GM10248 (cell line): ENCODE results near the gene MGAT5B.

Source experiments
- CTCF ChIA-PET: fragments of 300-600 bp; sonication (Branson Sonifier 250); formaldehyde crosslinking; extraction: SDS; loops from one replicate; lab custom pipeline; 2021; ENCODE audit warnings: antibody characterized with exemption; lab: Yijun Ruan, JAX
- POLR2A ChIA-PET: fragments of 350-650 bp; sonication (Branson Sonifier 250); formaldehyde crosslinking; extraction: SDS; loops from one replicate; lab custom pipeline; 2020; ENCODE audit warnings: antibody characterized with exemption; lab: Yijun Ruan, JAX
- DNase-seq: peaks from one replicate; pipeline ENCODE4 v3.0.0; 2012; ENCODE audit errors: extremely low spot score
- CTCF ChIP-seq: IDR thresholded peaks from 2 replicates; pipeline ENCODE4 v1.5.1; 2012; ENCODE audit warnings: mild to moderate bottlenecking, low read depth; ENCODE audit errors: extremely low read depth, missing control alignments, control extremely low read depth

The MGAT5B gene

GRCh38 chr17:76930107-76930506 is 61.9 kb downstream of the MGAT5B start:
- TF ChIP-seq CTCF = no peak
- ChIA-PET CTCF (no interaction called here), POLR2A (interaction anchor here (0.6 kb wide), 1 partner anchor 1151 kb away, joined by 4 read pairs; no protein-coding TSS in a partner anchor)
- DNase-seq = no peak

GRCh38 chr17:76932402-76933333 is 64.5 kb downstream of the MGAT5B start:
- CTCF ChIA-PET = no interaction called here
- no peak for DNase-seq
- POLR2A ChIA-PET = no interaction called here
- TF ChIP-seq CTCF = no peak

- CTCF ChIA-PET = interaction anchor here (1.1 to 1.7 kb wide), 3 partner anchors 8 to 121 kb away, joined by 3 to 7 read pairs (median 3); no protein-coding TSS in a partner anchor
- no peak for DNase-seq
- POLR2A ChIA-PET = no interaction called here
- TF ChIP-seq CTCF = no peak
Observed at GRCh38 chr17:76934561-76935320, 66.5 kb downstream of the MGAT5B start.

- no peak for TF ChIP-seq CTCF
- POLR2A ChIA-PET = no interaction called here
- no peak for DNase-seq
- CTCF ChIA-PET = no interaction called here
Observed at GRCh38 chr17:76935331-76935730, 67.1 kb downstream of the MGAT5B start.

- no peak for TF ChIP-seq CTCF
- ChIA-PET CTCF (interaction anchor here (1.7 kb wide), 1 partner anchor 10 kb away, joined by 3 read pairs; no protein-coding TSS in a partner anchor), POLR2A (no interaction called here)
- DNase-seq = no peak
Observed at GRCh38 chr17:76937238-76937637, 69.0 kb downstream of the MGAT5B start.

- POLR2A ChIA-PET = no interaction called here
- CTCF ChIA-PET = no interaction called here
- no peak for DNase-seq
- TF ChIP-seq CTCF = no peak
Observed at GRCh38 chr17:76938009-76938408, 69.8 kb downstream of the MGAT5B start.
